ENCODE measurements around the gene TENT4A. TPM values are rescaled to one million over a fixed set of nuclear protein-coding genes. Genes with fewer than 3 reads are reported as not detected.
A peak's percentile ranks its signal among the peaks of the same experiment; 100 is the strongest.

TENT4A gene
- total RNA-seq, 4 donors from 2014 or later = 8.0 to 30.7 (median 17.9) TPM

GRCh38 chr5:6762697-6763096 lies 49.5 kb downstream of the TENT4A start:
- Histone ChIP-seq H3K36me3 (peaks cover 0 to 14% (median 0%) of the 10 kb centered on the region in 3 donors), H3K27ac (no peak overlapping the region), H3K4me1 (peaks cover 13 to 27% (median 20%) of the 10 kb centered on the region in 3 donors), H3K4me3 (no peak overlapping the region), H3K27me3 (no peaks in the 10 kb centered on the region), H3K9me3 (no peaks in the 10 kb centered on the region)
- TF ChIP-seq CTCF (IDR thresholded peaks at IDR 0.05) (no peak), POLR2A (IDR thresholded peaks at IDR 0.05) (no peak)
- 95 to 97% methylated on average over 5 to 6 of the region's 8 CpGs for WGBS, 2 donors
- intact Hi-C loops (cut with DNase I) = loop anchor here (10.0 kb wide), 1 partner anchor 982 kb away; no protein-coding TSS in a partner anchor
- no peak for DNase-seq

- H3K4me1 ChIP-seq = peaks cover 13 to 28% (median 20%) of the 10 kb centered on the region in 3 donors
- DNase-seq = no peak
- 87 to 90% methylated on average over 9 to 12 of the region's 12 CpGs for WGBS, 2 donors
- TF ChIP-seq POLR2A (IDR thresholded peaks at IDR 0.05) = no peak
- TF ChIP-seq CTCF (IDR thresholded peaks at IDR 0.05) = no peak
- no peaks in the 10 kb centered on the region for H3K27me3 ChIP-seq
- intact Hi-C loops (cut with DNase I) = loop anchor here (10.0 kb wide), 1 partner anchor 982 kb away; no protein-coding TSS in a partner anchor
- H3K9me3 ChIP-seq = no peaks in the 10 kb centered on the region
- no peak overlapping the region for H3K4me3 ChIP-seq
- H3K36me3 ChIP-seq = peaks cover 0 to 9% (median 0%) of the 10 kb centered on the region in 3 donors
- H3K27ac ChIP-seq = no peak overlapping the region
Observed at GRCh38 chr5:6763191-6763590, 50.0 kb downstream of the TENT4A start.

- intact Hi-C loops (cut with DNase I) = loop anchor here (10.0 kb wide), 1 partner anchor 979 kb away; no protein-coding TSS in a partner anchor
- TF ChIP-seq CTCF (IDR thresholded peaks at IDR 0.05) (peak; percentile 30 to 96 (median 82)), POLR2A (IDR thresholded peaks at IDR 0.05) (no peak)
- Histone ChIP-seq H3K36me3 (no peaks in the 10 kb centered on the region), H3K9me3 (no peaks in the 10 kb centered on the region), H3K27ac (peak overlapping the region in 2 of 4 donors; percentile 16 to 70), H3K4me3 (peak overlapping the region in 2 of 4 donors; percentile 9 to 47), H3K4me1 (peaks cover 13 to 28% (median 20%) of the 10 kb centered on the region in 3 donors), H3K27me3 (no peaks in the 10 kb centered on the region)
- 34% methylated on average over 13 to 16 of the region's 22 CpGs for WGBS, 2 donors
- DNase-seq = no peak
Observed at GRCh38 chr5:6765612-6766525, 52.6 kb downstream of the TENT4A start.

- peak overlapping the region in 3 of 4 donors; percentile 8 to 47 (median 9) for H3K4me3 ChIP-seq
- peaks cover 13 to 28% (median 20%) of the 10 kb centered on the region in 3 donors for H3K4me1 ChIP-seq
- TF ChIP-seq CTCF (IDR thresholded peaks at IDR 0.05) (no peak), POLR2A (IDR thresholded peaks at IDR 0.05) (no peak)
- peak overlapping the region; percentile 25 to 70 (median 44) for H3K27ac ChIP-seq
- WGBS, 2 donors = 34% methylated on average over 5 to 6 of the region's 12 CpGs
- DNase-seq = peak; percentile 11
- H3K9me3 ChIP-seq = no peaks in the 10 kb centered on the region
- intact Hi-C loops (cut with DNase I) = loop anchor here (10.0 kb wide), 1 partner anchor 978 kb away; no protein-coding TSS in a partner anchor
- no peaks in the 10 kb centered on the region for H3K36me3 ChIP-seq
- H3K27me3 ChIP-seq = no peaks in the 10 kb centered on the region
Observed at GRCh38 chr5:6766604-6767093, 53.4 kb downstream of the TENT4A start.

All from esophagus squamous epithelium (tissue), 5 donors.